ENCODE measurements around the gene EVA1B. TPM values are rescaled to one million over a fixed set of nuclear protein-coding genes. Genes with fewer than 3 reads are reported as not detected.

The EVA1B gene, protein sequence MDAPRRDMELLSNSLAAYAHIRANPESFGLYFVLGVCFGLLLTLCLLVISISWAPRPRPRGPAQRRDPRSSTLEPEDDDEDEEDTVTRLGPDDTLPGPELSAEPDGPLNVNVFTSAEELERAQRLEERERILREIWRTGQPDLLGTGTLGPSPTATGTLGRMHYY
- 418 and 423 TPM in 2 replicates for total RNA-seq

DNA sequence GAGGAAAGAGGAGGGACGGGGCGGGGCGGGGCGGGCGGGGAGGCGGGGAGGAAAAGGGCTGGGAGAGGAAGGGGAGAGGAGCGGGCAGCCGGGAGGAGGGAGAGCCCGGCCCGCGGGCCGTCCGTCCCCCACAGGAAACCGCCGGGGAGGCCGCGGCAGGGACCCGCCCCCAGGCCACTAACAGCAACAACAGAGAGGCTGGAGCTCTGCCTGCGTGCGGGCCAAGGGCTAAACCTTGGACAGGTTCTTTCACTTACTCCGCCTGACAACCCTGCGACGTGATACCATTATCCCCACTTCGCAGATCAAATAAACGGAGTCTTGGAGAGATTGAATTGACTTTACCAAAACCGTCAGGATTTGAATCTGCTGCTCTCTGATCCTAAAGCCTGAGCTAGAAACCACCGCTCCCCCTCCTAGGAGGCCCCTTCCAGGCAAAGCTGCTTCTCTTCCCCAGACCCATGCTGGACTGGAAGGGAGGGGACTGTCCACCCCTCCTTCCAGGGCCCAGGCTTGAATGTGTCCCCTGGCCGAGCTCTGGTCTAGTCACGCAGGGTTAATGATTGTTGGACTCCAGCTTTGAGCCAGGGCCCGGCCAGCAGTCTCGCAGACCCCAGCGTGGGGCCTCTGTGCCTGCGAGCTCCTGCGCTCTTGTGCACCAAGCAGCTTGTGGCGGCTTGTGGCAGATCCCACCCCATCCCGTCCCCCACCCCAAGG, at the start of gene EVA1B:
TSS of gene EVA1B (minus strand) at position 10 of the 717 bp plus-strand sequence. CDS start 608 bp downstream, outside the sequence.

DNA sequence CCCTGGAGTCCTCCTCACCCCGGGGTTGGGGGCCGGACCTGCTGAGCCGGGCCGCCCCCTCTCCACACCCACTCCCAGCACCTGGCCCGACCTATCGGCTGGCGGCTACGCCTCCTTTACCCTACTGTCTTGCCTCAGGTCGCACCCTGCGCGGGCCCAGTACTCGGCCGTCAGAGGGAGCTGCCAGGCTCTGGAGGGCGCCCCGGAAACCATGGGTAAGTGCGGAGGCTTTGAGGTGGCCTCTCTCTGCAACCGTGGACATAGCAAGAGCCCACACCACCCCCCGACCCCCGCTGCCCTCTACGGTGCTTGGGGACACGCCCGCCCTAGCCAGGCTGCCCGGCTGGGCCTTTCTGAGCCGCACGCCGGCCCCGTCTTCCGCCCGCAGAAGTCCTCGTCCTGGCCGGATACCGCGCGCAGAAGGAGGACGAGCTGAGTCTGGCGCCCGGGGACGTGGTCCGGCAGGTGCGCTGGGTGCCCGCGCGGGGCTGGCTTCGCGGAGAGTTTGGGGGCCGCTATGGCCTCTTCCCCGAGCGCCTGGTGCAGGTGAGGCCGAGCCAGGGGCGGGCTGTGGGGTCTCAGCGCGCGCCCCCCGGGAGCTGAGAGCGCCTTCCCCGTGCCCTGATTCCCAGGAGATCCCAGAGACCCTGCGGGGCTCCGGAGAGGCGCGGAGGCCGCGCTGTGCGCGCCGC, 17.1 kb downstream of the EVA1B start, which contains the start of gene SH3D21:
TSS of gene SH3D21 (plus strand) at position 159 of the 692 bp plus-strand sequence. CDS start at position 212, 53 bp downstream.

Other genes with a start within 250 kb of the EVA1B start
- not detected in 2 replicates for gene TEKT2, start 239.6 kb downstream of the EVA1B start, total RNA-seq
- 28.0 and 43.3 TPM in 2 replicates for gene ADPRS, start 234.8 kb downstream of the EVA1B start, total RNA-seq
- gene COL8A2, start 198.4 kb downstream of the EVA1B start, total RNA-seq: 9.4 and 21.4 TPM in 2 replicates
- gene TRAPPC3, start 174.2 kb downstream of the EVA1B start, total RNA-seq: 84.8 and 112 TPM in 2 replicates
- 102 and 188 TPM in 2 replicates for gene MAP7D1, start 167.5 kb downstream of the EVA1B start, total RNA-seq
- 58.5 and 62.3 TPM in 2 replicates for gene THRAP3, start 99.2 kb downstream of the EVA1B start, total RNA-seq
- 2.4 and 3.2 TPM in 2 replicates for gene SH3D21, start 17.3 kb downstream of the EVA1B start, total RNA-seq
- 11.7 and 21.9 TPM in 2 replicates for gene STK40, start 62.3 kb upstream of the EVA1B start, total RNA-seq
- 33.2 and 38.2 TPM in 2 replicates for gene LSM10, start 74.3 kb upstream of the EVA1B start, total RNA-seq
- gene OSCP1, start 126.8 kb upstream of the EVA1B start, total RNA-seq: 6.8 and 9.2 TPM in 2 replicates
- 82.3 and 109 TPM in 2 replicates for gene MRPS15, start 140.7 kb upstream of the EVA1B start, total RNA-seq
- not detected in 2 replicates for gene CSF3R, start 159.3 kb upstream of the EVA1B start, total RNA-seq